Activated naive CD4-positive, alpha-beta T cell treated with anti-CD3 and anti-CD28 coated beads, Interleukin-2, amount 10 ng/mL, durations not matched to agents 7 days and 5 days (primary cell): Measurements from ENCODE around the gene ULK4.
"Not testable (repeated sequence)": the region's sequence is repeated elsewhere in the genome, so short reads cannot be mapped to it uniquely, and the experiment has no call there.

Experiments
- CTCF ChIA-PET: fragments of 350-600 bp; sonication (Branson Sonifier 250); formaldehyde crosslinking; loops from one replicate; lab custom pipeline; 2021; ENCODE audit warnings: antibody characterized with exemption; lab: Charles Lee
- DNase-seq: peaks from one replicate; pipeline ENCODE4 v3.0.0-alpha.2; 2020
- H3K27ac Mint-ChIP-seq: one replicate; pipeline ENCODE4 v1.8.0; 2021; ENCODE audit warnings: mild to moderate bottlenecking, moderate library complexity, mixed read lengths
- H3K27me3 Mint-ChIP-seq: one replicate; pipeline ENCODE4 v1.8.0; 2021; ENCODE audit warnings: mild to moderate bottlenecking, mixed read lengths
- H3K36me3 Mint-ChIP-seq: one replicate; pipeline ENCODE4 v1.8.0; 2021; ENCODE audit warnings: mixed read lengths
- H3K4me1 Mint-ChIP-seq: one replicate; pipeline ENCODE4 v1.8.0; 2021; ENCODE audit warnings: mixed read lengths
- H3K4me3 Mint-ChIP-seq: one replicate; pipeline ENCODE4 v1.8.0; 2021; ENCODE audit warnings: mild to moderate bottlenecking, moderate library complexity, mixed read lengths
- H3K9me3 Mint-ChIP-seq: one replicate; pipeline ENCODE4 v1.8.0; 2021; ENCODE audit warnings: mixed read lengths

ULK4 gene

GRCh38 chr3:41726891-41727290 lies 235.0 kb downstream of the ULK4 start:
- Mint-ChIP-seq H3K36me3 (no peaks in the 10 kb centered on the region), H3K9me3 (peaks cover 2% of the 10 kb centered on the region)
- DNase-seq: no peak

GRCh38 chr3:41717641-41718040 lies 244.3 kb downstream of the ULK4 start:
- CTCF ChIA-PET: no interaction called here
- Mint-ChIP-seq H3K27ac (no peak overlapping the region), H3K4me1 (no peaks in the 10 kb centered on the region), H3K36me3 (no peaks in the 10 kb centered on the region), H3K9me3 (no peaks in the 10 kb centered on the region), H3K4me3 (no peak overlapping the region), H3K27me3 (no peaks in the 10 kb centered on the region)
- DNase-seq: no peak

More at GRCh38 chr3:41726891-41727290, 235.0 kb downstream of the ULK4 start:
- Mint-ChIP-seq H3K4me3 (no peak overlapping the region), H3K27ac (no peak overlapping the region), H3K27me3 (no peaks in the 10 kb centered on the region), H3K4me1 (no peaks in the 10 kb centered on the region)
- CTCF ChIA-PET: no interaction called here

- CTCF ChIA-PET: interaction anchor here (0.7 kb wide), 1 partner anchor 1640 kb away, joined by 3 read pairs; no protein-coding TSS in a partner anchor
- H3K27me3 Mint-ChIP-seq: no peaks in the 10 kb centered on the region
Measured at GRCh38 chr3:41716471-41716870, 245.4 kb downstream of the ULK4 start.

GRCh38 chr3:41715376-41715775 lies 246.5 kb downstream of the ULK4 start:
- H3K36me3 Mint-ChIP-seq: no peaks in the 10 kb centered on the region
- no peak overlapping the region for H3K27ac Mint-ChIP-seq
- no peak overlapping the region for H3K4me3 Mint-ChIP-seq
- no peaks in the 10 kb centered on the region for H3K9me3 Mint-ChIP-seq
- no peak for DNase-seq
- no peaks in the 10 kb centered on the region for H3K4me1 Mint-ChIP-seq
- H3K27me3 Mint-ChIP-seq: no peaks in the 10 kb centered on the region
- CTCF ChIA-PET: no interaction called here

More at GRCh38 chr3:41716471-41716870, 245.4 kb downstream of the ULK4 start:
- H3K27ac Mint-ChIP-seq: no peak overlapping the region
- no peaks in the 10 kb centered on the region for H3K36me3 Mint-ChIP-seq
- H3K9me3 Mint-ChIP-seq: no peaks in the 10 kb centered on the region
- H3K4me3 Mint-ChIP-seq: no peak overlapping the region
- DNase-seq: no peak
- no peaks in the 10 kb centered on the region for H3K4me1 Mint-ChIP-seq

GRCh38 chr3:41711651-41712050 lies 250.3 kb downstream of the ULK4 start:
- no peaks in the 10 kb centered on the region for H3K36me3 Mint-ChIP-seq
- H3K27ac Mint-ChIP-seq: no peak overlapping the region
- no peak for DNase-seq
- CTCF ChIA-PET: no interaction called here
- H3K4me3 Mint-ChIP-seq: no peak overlapping the region
- no peaks in the 10 kb centered on the region for H3K27me3 Mint-ChIP-seq
- no peaks in the 10 kb centered on the region for H3K9me3 Mint-ChIP-seq
- no peaks in the 10 kb centered on the region for H3K4me1 Mint-ChIP-seq

DNA sequence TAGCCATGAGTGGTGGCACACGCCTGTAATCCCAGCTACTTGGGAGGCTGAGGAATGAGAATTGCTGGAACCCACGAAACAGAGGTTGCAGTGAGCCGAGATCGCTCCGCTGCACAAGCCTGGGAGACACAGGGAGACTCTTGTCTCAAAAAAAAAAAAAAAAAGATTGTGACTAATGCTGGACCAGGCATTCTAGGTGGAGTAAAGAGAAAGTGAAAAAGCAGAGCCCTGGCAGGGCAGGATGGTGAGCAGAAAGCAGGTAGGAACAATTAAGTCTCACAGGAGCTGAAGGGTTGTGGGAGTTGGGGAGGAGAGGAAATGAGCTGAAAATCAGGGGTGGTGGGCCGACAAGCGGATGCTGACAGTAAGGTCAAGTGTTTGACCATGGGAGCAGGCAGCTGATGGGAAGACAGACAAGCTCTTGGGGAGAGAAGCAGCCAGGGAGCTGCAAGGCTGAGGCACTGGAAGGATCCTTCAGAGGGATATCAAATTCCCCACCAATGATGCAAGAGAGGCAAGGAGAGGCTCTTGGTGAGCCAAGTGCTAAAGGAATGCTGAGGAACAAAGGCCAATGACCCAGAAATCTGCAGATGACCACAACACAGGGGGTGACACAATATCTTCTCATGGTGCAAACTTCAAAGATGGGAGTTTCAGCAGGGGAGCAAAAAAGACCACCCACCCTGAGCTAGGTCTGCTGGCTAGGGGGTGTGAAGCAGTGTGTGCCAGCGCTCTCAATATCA lies 251.1 kb downstream of the ULK4 start:
- H3K27me3 Mint-ChIP-seq: no peaks in the 10 kb centered on the region
- no peaks in the 10 kb centered on the region for H3K36me3 Mint-ChIP-seq
- H3K27ac Mint-ChIP-seq: no peak overlapping the region
- CTCF ChIA-PET: no interaction called here
- no peak for DNase-seq
- H3K9me3 Mint-ChIP-seq: no peaks in the 10 kb centered on the region
- no peak overlapping the region for H3K4me3 Mint-ChIP-seq
- no peaks in the 10 kb centered on the region for H3K4me1 Mint-ChIP-seq

DNA sequence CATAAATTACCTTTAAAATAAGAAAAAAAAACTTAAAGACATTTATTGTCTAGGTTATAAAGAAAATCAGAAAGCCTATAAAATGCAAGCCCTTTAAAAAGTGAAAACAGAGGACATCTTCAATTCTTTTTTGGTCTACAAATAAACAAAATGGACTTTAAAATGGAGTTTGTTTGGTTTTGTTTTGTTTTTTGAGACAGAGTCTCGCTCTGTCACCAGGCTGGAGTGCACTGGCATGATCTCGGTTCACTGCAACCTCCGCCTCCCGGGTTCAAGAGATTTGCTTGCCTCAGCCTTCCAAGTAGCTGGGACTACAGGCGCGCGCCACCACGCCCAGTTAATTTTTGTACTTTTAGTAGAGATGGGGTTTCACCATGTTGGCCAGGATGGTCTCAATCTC lies 252.7 kb downstream of the ULK4 start:
- H3K9me3 Mint-ChIP-seq, H3K4me3 Mint-ChIP-seq, H3K27me3 Mint-ChIP-seq, H3K27ac Mint-ChIP-seq, H3K36me3 Mint-ChIP-seq, CTCF ChIA-PET, H3K4me1 Mint-ChIP-seq, DNase-seq: not testable (repeated sequence)

DNA sequence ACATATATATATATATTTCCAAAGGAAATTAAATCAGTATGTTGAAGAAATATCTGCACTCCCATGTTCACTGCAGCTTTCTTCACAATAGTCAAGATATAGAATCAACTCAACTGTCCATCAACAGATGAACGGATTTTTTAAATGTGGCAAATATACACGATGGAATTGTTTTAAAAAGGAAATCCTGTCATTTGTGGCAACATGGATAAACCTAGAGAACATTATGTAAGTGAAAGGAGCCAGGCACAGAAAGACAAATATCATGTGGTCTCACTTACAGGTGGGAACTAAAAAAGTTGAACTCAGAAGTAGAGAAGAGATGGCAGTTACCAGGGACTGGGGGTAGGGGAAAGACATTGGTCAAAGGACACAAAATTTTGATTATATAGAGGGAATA lies 253.7 kb downstream of the ULK4 start:
- Mint-ChIP-seq H3K27me3 (no peaks in the 10 kb centered on the region), H3K36me3 (no peaks in the 10 kb centered on the region), H3K27ac (no peak overlapping the region), H3K4me3 (no peak overlapping the region), H3K4me1 (no peaks in the 10 kb centered on the region), H3K9me3 (no peaks in the 10 kb centered on the region)
- CTCF ChIA-PET: no interaction called here
- no peak for DNase-seq

DNA sequence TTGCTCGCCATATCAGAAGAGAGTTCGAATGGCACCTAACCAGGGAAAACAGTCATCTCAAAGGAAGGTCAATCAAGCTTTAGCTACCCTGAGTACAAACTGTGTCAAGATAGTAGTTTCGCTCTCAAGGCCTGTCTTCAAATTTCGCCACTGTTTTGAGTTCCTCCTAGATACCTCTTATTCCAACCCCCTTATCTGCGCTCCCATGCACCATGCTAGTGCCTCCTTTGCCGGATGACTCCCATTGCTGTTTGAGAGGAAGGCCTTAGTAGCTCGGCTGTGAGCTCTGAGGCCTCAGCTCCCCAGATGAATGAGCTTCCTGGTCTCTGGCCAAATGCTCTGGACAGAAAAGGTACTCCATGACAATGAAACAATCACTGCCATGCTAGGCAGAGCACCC lies 256.0 kb downstream of the ULK4 start:
- no peak for DNase-seq
- CTCF ChIA-PET: no interaction called here
- no peaks in the 10 kb centered on the region for H3K9me3 Mint-ChIP-seq
- no peak overlapping the region for H3K4me3 Mint-ChIP-seq
- no peaks in the 10 kb centered on the region for H3K36me3 Mint-ChIP-seq
- no peaks in the 10 kb centered on the region for H3K27me3 Mint-ChIP-seq
- H3K27ac Mint-ChIP-seq: no peak overlapping the region
- H3K4me1 Mint-ChIP-seq: no peaks in the 10 kb centered on the region

GRCh38 chr3:41701191-41701698 lies 260.7 kb downstream of the ULK4 start:
- H3K4me1 Mint-ChIP-seq: no peaks in the 10 kb centered on the region
- H3K36me3 Mint-ChIP-seq: no peaks in the 10 kb centered on the region
- no peak overlapping the region for H3K27ac Mint-ChIP-seq
- H3K4me3 Mint-ChIP-seq: no peak overlapping the region
- no peaks in the 10 kb centered on the region for H3K27me3 Mint-ChIP-seq
- H3K9me3 Mint-ChIP-seq: no peaks in the 10 kb centered on the region
- no peak for DNase-seq
- CTCF ChIA-PET: interaction anchor here (0.5 kb wide), 1 partner anchor 45 kb away, joined by 3 read pairs; no protein-coding TSS in a partner anchor

DNA sequence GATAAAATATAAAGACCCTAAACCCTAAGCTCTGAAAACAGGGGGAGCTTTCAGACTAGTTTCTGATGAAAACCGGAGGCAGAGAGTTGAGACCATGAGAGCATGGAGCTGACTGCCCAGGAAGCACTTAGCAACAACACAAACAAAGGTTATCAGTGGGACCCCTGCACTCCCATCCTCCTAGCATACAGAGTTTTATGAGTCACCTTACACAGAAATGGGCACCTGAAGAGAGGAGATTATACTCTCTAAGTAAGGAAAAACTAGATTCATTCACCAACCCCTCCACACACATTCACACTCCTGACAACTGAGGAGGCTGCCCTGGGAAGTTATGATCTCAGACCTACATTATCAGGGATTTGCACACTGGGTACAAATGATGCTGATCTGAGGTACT lies 261.7 kb downstream of the ULK4 start:
- CTCF ChIA-PET: no interaction called here
- no peaks in the 10 kb centered on the region for H3K9me3 Mint-ChIP-seq
- H3K27ac Mint-ChIP-seq: no peak overlapping the region
- no peaks in the 10 kb centered on the region for H3K4me1 Mint-ChIP-seq
- no peak for DNase-seq
- no peaks in the 10 kb centered on the region for H3K36me3 Mint-ChIP-seq
- no peaks in the 10 kb centered on the region for H3K27me3 Mint-ChIP-seq
- no peak overlapping the region for H3K4me3 Mint-ChIP-seq

DNA sequence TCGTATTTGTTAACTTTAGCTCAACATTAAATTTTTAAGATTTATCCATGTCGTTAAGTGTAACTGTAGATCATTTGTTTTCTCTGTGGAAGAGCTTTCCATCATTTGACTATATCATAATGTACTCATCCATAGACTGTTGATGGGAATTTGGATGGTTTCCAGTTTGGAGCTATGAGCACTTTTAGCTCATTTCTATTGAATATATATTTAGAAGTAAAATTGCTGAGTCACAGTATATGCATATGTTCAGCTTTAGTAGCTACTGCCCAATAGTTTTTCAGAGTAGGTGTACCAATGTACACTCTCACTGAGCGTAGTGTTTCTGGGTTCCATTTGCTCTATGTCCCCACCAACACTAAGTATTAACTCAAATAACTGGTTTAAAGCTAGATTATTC lies 263.0 kb downstream of the ULK4 start:
- Mint-ChIP-seq H3K9me3 (no peaks in the 10 kb centered on the region), H3K36me3 (no peaks in the 10 kb centered on the region), H3K27me3 (no peaks in the 10 kb centered on the region), H3K4me1 (no peaks in the 10 kb centered on the region), H3K4me3 (no peak overlapping the region), H3K27ac (no peak overlapping the region)
- CTCF ChIA-PET: interaction anchor here (0.8 kb wide), 1 partner anchor 400 kb away, joined by 3 read pairs; no protein-coding TSS in a partner anchor
- no peak for DNase-seq

GRCh38 chr3:41697702-41698101 lies 264.2 kb downstream of the ULK4 start:
- CTCF ChIA-PET: no interaction called here
- no peak overlapping the region for H3K27ac Mint-ChIP-seq
- H3K4me3 Mint-ChIP-seq: no peak overlapping the region
- H3K27me3 Mint-ChIP-seq: no peaks in the 10 kb centered on the region
- H3K4me1 Mint-ChIP-seq: no peaks in the 10 kb centered on the region
- no peaks in the 10 kb centered on the region for H3K9me3 Mint-ChIP-seq
- no peak for DNase-seq
- H3K36me3 Mint-ChIP-seq: no peaks in the 10 kb centered on the region

GRCh38 chr3:41695806-41696205 lies 266.1 kb downstream of the ULK4 start:
- not testable (repeated sequence) for DNase-seq

DNA sequence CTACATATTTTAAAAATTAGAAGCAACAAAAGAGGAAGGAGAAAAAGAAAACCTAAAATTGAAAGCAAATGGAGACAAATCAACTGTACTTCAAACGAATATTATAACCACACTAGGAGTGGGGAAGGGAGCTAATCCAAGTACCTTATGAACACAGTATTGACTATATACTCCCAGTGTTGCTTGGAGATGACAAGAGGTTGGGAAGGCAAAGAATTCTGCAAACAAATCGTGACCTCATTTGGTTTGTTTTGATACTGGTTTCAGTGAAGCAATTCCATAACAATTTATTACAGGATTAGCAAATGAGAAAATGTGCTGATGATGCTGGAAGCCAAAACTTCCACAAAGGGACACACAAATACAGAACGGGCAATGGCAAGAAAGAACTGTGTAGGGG lies 268.1 kb downstream of the ULK4 start:
- CTCF ChIA-PET: no interaction called here
- no peaks in the 10 kb centered on the region for H3K4me1 Mint-ChIP-seq
- H3K27me3 Mint-ChIP-seq: no peaks in the 10 kb centered on the region
- H3K9me3 Mint-ChIP-seq: peaks cover 3% of the 10 kb centered on the region
- H3K27ac Mint-ChIP-seq: no peak overlapping the region
- no peaks in the 10 kb centered on the region for H3K36me3 Mint-ChIP-seq
- H3K4me3 Mint-ChIP-seq: no peak overlapping the region
- no peak for DNase-seq

More at GRCh38 chr3:41695806-41696205, 266.1 kb downstream of the ULK4 start:
- H3K4me1 Mint-ChIP-seq, H3K27me3 Mint-ChIP-seq, H3K4me3 Mint-ChIP-seq, H3K36me3 Mint-ChIP-seq, H3K9me3 Mint-ChIP-seq, CTCF ChIA-PET, H3K27ac Mint-ChIP-seq: not testable (repeated sequence)
